C4-2B (cell line): ENCODE results near the gene SEC22A.

Source experiments
- ZFX ChIP-seq: fragments of 450-650 bp; IDR thresholded peaks from 2 replicates; pipeline ENCODE4 v1.6.1; 2017
- TF ChIP-seq, protein P1 (sequence below): fragments of 450-650 bp; conservative IDR thresholded peaks from 2 replicates; pipeline ENCODE4 v1.5.1; 2017; ENCODE audit warnings: mild to moderate bottlenecking

GRCh38 chr3:123294296-123294938, 92.7 kb downstream of the SEC22A start:
- TF ChIP-seq, protein P1, sequence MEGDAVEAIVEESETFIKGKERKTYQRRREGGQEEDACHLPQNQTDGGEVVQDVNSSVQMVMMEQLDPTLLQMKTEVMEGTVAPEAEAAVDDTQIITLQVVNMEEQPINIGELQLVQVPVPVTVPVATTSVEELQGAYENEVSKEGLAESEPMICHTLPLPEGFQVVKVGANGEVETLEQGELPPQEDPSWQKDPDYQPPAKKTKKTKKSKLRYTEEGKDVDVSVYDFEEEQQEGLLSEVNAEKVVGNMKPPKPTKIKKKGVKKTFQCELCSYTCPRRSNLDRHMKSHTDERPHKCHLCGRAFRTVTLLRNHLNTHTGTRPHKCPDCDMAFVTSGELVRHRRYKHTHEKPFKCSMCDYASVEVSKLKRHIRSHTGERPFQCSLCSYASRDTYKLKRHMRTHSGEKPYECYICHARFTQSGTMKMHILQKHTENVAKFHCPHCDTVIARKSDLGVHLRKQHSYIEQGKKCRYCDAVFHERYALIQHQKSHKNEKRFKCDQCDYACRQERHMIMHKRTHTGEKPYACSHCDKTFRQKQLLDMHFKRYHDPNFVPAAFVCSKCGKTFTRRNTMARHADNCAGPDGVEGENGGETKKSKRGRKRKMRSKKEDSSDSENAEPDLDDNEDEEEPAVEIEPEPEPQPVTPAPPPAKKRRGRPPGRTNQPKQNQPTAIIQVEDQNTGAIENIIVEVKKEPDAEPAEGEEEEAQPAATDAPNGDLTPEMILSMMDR = no peak
- TF ChIP-seq ZFX = no peak
